Mesothelial cell of epicardium (in vitro differentiated cells): ENCODE results near the gene ANKRD22. TPM values are rescaled to one million over a fixed set of nuclear protein-coding genes. Genes with fewer than 3 reads are reported as not detected.

Experiments used
- DNase-seq, 2 experiments: peaks; one replicate each; pipeline ENCODE4 v3.0.0; 2021; ENCODE audit warnings: low spot score in 2 of 2; ENCODE audit not compliant: unreplicated experiment in 2 of 2
- H3K27ac Mint-ChIP-seq: 2 replicates; pipeline ENCODE4 v1.8.0; 2021; ENCODE audit warnings: mixed read lengths
- H3K27me3 Mint-ChIP-seq: 2 replicates; pipeline ENCODE4 v1.8.0; 2021; ENCODE audit warnings: low read depth, mixed read lengths
- H3K36me3 Mint-ChIP-seq: 2 replicates; pipeline ENCODE4 v1.8.0; 2021; ENCODE audit warnings: mixed read lengths
- H3K4me1 Mint-ChIP-seq: 2 replicates; pipeline ENCODE4 v1.8.0; 2021; ENCODE audit warnings: mixed read lengths
- H3K4me3 Mint-ChIP-seq: 2 replicates; pipeline ENCODE4 v1.8.0; 2021; ENCODE audit warnings: mild to moderate bottlenecking, moderate library complexity, mixed read lengths
- H3K9me3 Mint-ChIP-seq: 2 replicates; pipeline ENCODE4 v1.8.0; 2021; ENCODE audit warnings: mixed read lengths
- total RNA-seq: library from RNA; stranded (reverse); gene quantifications from 3 replicates; pipeline ENCODE4 v1.2.1, GENCODE V29; 2021
- TF ChIP-seq, protein P1 (sequence below): fragments of 200-600 bp; sonication (generic); IDR thresholded peaks from one replicate; pipeline ENCODE4 v1.5.0; 2021; ENCODE audit warnings: antibody characterized with exemption; ENCODE audit not compliant: unreplicated experiment

ANKRD22 gene
- total RNA-seq, 1 donor from 2014 or later: 0.63 TPM

DNA sequence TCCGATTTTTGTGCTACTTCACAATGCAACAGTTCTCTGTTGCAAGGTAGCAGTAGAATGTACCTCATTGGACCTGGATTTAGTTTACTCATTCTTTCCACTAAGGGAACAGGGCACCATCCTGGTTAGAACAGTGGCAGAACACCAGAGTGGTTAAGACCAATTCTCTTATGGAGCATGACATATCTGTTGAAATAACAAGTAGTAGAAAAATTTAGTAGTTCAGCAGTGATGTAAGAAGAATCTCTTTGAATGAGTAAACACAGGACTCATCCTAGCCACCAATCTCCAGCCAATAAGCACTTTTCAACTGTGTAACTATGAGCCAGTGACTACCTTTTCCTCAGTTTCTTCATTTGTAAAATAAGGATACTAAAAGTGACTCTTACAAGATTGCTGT lies 2.4 kb downstream of the ANKRD22 start:
- TF ChIP-seq, protein P1, sequence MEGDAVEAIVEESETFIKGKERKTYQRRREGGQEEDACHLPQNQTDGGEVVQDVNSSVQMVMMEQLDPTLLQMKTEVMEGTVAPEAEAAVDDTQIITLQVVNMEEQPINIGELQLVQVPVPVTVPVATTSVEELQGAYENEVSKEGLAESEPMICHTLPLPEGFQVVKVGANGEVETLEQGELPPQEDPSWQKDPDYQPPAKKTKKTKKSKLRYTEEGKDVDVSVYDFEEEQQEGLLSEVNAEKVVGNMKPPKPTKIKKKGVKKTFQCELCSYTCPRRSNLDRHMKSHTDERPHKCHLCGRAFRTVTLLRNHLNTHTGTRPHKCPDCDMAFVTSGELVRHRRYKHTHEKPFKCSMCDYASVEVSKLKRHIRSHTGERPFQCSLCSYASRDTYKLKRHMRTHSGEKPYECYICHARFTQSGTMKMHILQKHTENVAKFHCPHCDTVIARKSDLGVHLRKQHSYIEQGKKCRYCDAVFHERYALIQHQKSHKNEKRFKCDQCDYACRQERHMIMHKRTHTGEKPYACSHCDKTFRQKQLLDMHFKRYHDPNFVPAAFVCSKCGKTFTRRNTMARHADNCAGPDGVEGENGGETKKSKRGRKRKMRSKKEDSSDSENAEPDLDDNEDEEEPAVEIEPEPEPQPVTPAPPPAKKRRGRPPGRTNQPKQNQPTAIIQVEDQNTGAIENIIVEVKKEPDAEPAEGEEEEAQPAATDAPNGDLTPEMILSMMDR: no peak
- Mint-ChIP-seq H3K36me3 (no peaks in the 10 kb centered on the region), H3K4me3 (no peak overlapping the region), H3K27ac (no peak overlapping the region), H3K9me3 (peaks cover 10% of the 10 kb centered on the region), H3K27me3 (no peaks in the 10 kb centered on the region), H3K4me1 (peaks cover 20% of the 10 kb centered on the region)
- DNase-seq: no peak

DNA sequence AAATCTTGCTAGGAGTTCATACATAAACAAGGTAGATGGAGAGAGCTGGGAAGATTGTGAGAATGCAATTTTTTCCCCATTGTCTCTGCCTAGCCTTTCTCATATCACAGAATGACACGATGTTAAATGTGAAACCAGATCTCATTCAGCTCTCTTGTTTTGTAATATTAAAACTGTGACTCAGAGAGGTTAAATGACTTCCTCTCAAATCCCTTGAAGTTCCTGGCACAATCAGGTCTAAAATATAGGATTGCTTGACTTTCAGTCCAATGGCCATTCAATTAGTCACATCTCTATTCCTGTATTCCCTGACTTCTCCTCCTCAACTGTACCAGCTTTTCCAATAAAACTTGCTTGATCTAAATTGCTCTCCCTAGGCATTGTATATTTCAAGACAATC lies 3.1 kb downstream of the ANKRD22 start:
- Mint-ChIP-seq H3K27me3 (peaks cover 5% of the 10 kb centered on the region), H3K9me3 (peaks cover 10% of the 10 kb centered on the region), H3K4me1 (peaks cover 20% of the 10 kb centered on the region), H3K4me3 (no peak overlapping the region), H3K36me3 (no peaks in the 10 kb centered on the region), H3K27ac (no peak overlapping the region)
- DNase-seq: no peak
- TF ChIP-seq, protein P1: no peak

GRCh38 chr10:88843171-88843570 lies 8.5 kb downstream of the ANKRD22 start:
- Mint-ChIP-seq H3K4me3 (no peak overlapping the region), H3K27ac (no peak overlapping the region), H3K9me3 (peaks cover 10% of the 10 kb centered on the region), H3K4me1 (no peaks in the 10 kb centered on the region), H3K36me3 (no peaks in the 10 kb centered on the region), H3K27me3 (peaks cover 13% of the 10 kb centered on the region)
- TF ChIP-seq, protein P1: no peak
- no peak for DNase-seq

GRCh38 chr10:88841316-88842111 lies 10.1 kb downstream of the ANKRD22 start:
- H3K4me1 Mint-ChIP-seq: no peaks in the 10 kb centered on the region
- no peaks in the 10 kb centered on the region for H3K36me3 Mint-ChIP-seq
- peaks cover 5% of the 10 kb centered on the region for H3K9me3 Mint-ChIP-seq
- TF ChIP-seq, protein P1: no peak
- peaks cover 13% of the 10 kb centered on the region for H3K27me3 Mint-ChIP-seq
- H3K4me3 Mint-ChIP-seq: no peak overlapping the region
- DNase-seq: no peak
- H3K27ac Mint-ChIP-seq: no peak overlapping the region

- no peaks in the 10 kb centered on the region for H3K4me1 Mint-ChIP-seq
- H3K27ac Mint-ChIP-seq: no peak overlapping the region
- no peak for DNase-seq
- peaks cover 3% of the 10 kb centered on the region for H3K9me3 Mint-ChIP-seq
- peaks cover 13% of the 10 kb centered on the region for H3K27me3 Mint-ChIP-seq
- H3K4me3 Mint-ChIP-seq: no peak overlapping the region
- H3K36me3 Mint-ChIP-seq: no peaks in the 10 kb centered on the region
- TF ChIP-seq, protein P1: no peak
Measured at GRCh38 chr10:88840881-88841280, 10.8 kb downstream of the ANKRD22 start.
